Hepatocyte (in vitro differentiated cells): Measurements from ENCODE around the gene PRKCA. TPM values are rescaled to one million over a fixed set of nuclear protein-coding genes. Genes with fewer than 3 reads are reported as not detected.

ENCODE experiments used
- DNase-seq: peaks from one replicate; pipeline ENCODE4 v3.0.0-alpha.2; 2016; ENCODE audit warnings: low spot score
- H2AFZ ChIP-seq: fragments of 200-600 bp; sonication (generic); 2 replicates; pipeline ENCODE4 v1.6.0; 2016; ENCODE audit warnings: antibody characterized with exemption, mild to moderate bottlenecking
- H3K27ac ChIP-seq: fragments of 200-600 bp; sonication (generic); 2 replicates; pipeline ENCODE4 v1.5.1; 2016; ENCODE audit warnings: mild to moderate bottlenecking
- H3K27me3 ChIP-seq: fragments of 200-600 bp; sonication (generic); 2 replicates; pipeline ENCODE4 v1.6.1; 2016
- H3K36me3 ChIP-seq: fragments of 200-600 bp; sonication (generic); replicated peaks from 2 replicates; pipeline ENCODE4 v1.5.1; 2016; ENCODE audit warnings: low read depth; ENCODE audit not compliant: insufficient read depth
- H3K4me1 ChIP-seq: fragments of 200-600 bp; sonication (generic); 2 replicates; pipeline ENCODE4 v1.5.1; 2016; ENCODE audit warnings: mild to moderate bottlenecking, moderate library complexity; ENCODE audit not compliant: insufficient read depth
- H3K4me2 ChIP-seq: fragments of 200-600 bp; sonication (generic); 2 replicates; pipeline ENCODE4 v1.6.0; 2016
- H3K4me3 ChIP-seq: fragments of 200-600 bp; sonication (generic); 2 replicates; pipeline ENCODE4 v1.5.1; 2016; ENCODE audit warnings: mild to moderate bottlenecking
- H3K79me2 ChIP-seq: fragments of 200-600 bp; sonication (generic); 2 replicates; pipeline ENCODE4 v1.6.0; 2017; ENCODE audit warnings: mild to moderate bottlenecking
- H3K9me2 ChIP-seq: fragments of 200-600 bp; sonication (generic); replicated peaks from 2 replicates; pipeline ENCODE4 v1.6.0; 2017; ENCODE audit warnings: mild to moderate bottlenecking; ENCODE audit not compliant: insufficient read depth
- H3K9me3 ChIP-seq: fragments of 200-600 bp; sonication (generic); 2 replicates; pipeline ENCODE4 v1.5.1; 2016; ENCODE audit warnings: low read depth, mild to moderate bottlenecking
- H4K20me1 ChIP-seq: fragments of 200-600 bp; sonication (generic); 2 replicates; pipeline ENCODE4 v1.6.0; 2016; ENCODE audit warnings: mild to moderate bottlenecking; ENCODE audit not compliant: insufficient read depth, poor library complexity, severe bottlenecking
- EZH2 ChIP-seq: fragments of 200-600 bp; sonication (generic); IDR thresholded peaks from 2 replicates; pipeline ENCODE4 v1.6.1; 2016; ENCODE audit warnings: antibody characterized with exemption, mild to moderate bottlenecking, borderline replicate concordance
- EZH2phosphoT487 ChIP-seq: fragments of 200-600 bp; sonication (generic); IDR thresholded peaks from one replicate; pipeline ENCODE4 v1.6.1; 2018; ENCODE audit warnings: antibody characterized with exemption, mild to moderate bottlenecking, low read depth, moderate library complexity; ENCODE audit not compliant: unreplicated experiment, severe bottlenecking
- WGBS: methylation state at CpG from one replicate; pipeline ENCODE4 v1.1.6; 2016; ENCODE audit warnings: low lambda C conversion rate; ENCODE audit errors: missing lambda C conversion rate; 5-methylcytosine and 5-hydroxymethylcytosine counted together
- polyA plus RNA-seq: library from polyadenylated mRNA; unstranded; fragments of >200 nt; fragmentation: Nextera tagmentation; extraction: Ambion mirVana; gene quantifications from 2 replicates; pipeline ENCODE4 v1.2.1, GENCODE V29; 2016
- total RNA-seq: library from RNA; depleted of rRNA; stranded (reverse); fragments of >200 nt; gene quantifications from 2 replicates; pipeline ENCODE4 v1.2.3, GENCODE V29; 2014
- TF ChIP-seq, protein P1 (sequence below): fragments of 200-600 bp; sonication (generic); IDR thresholded peaks from 2 replicates; pipeline ENCODE4 v1.5.1; 2016; ENCODE audit warnings: antibody characterized with exemption, mild to moderate bottlenecking; ENCODE audit not compliant: poor library complexity

Gene PRKCA
- total and polyA plus RNA-seq, 2 experiments from 2014 or later: 5.9 to 18.5 TPM

DNA sequence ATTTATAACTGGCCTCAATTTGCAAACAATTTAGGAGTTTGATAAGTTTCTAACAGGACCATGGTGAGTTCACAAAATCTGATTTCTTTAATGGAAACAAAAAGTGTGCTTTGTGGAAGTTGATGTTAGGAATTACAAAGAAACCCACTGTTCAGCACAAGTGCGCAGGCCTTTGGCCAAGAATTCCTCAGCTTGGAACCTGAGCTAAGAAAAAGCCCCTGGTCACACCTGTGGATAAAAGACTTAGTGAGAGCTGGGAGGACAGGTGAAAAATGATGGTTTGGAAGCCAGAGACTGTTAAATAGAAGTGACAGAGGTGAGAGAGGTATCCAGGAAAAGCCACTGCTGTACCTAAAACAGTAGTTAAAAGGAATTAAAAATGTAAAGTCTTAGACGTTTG lies 64.7 kb downstream of the PRKCA start:
- H3K4me3 ChIP-seq: no peak overlapping the region
- H2AFZ ChIP-seq: no peak overlapping the region
- H3K36me3 ChIP-seq: no peaks in the 10 kb centered on the region
- no peaks in the 10 kb centered on the region for H3K27me3 ChIP-seq
- no peaks in the 10 kb centered on the region for H4K20me1 ChIP-seq
- no peak for DNase-seq
- no peaks in the 10 kb centered on the region for H3K9me3 ChIP-seq
- 87% methylated on average over 2 of the region's 2 CpGs for WGBS
- H3K4me2 ChIP-seq: no peak overlapping the region
- TF ChIP-seq EZH2: no peak
- TF ChIP-seq, protein P1, sequence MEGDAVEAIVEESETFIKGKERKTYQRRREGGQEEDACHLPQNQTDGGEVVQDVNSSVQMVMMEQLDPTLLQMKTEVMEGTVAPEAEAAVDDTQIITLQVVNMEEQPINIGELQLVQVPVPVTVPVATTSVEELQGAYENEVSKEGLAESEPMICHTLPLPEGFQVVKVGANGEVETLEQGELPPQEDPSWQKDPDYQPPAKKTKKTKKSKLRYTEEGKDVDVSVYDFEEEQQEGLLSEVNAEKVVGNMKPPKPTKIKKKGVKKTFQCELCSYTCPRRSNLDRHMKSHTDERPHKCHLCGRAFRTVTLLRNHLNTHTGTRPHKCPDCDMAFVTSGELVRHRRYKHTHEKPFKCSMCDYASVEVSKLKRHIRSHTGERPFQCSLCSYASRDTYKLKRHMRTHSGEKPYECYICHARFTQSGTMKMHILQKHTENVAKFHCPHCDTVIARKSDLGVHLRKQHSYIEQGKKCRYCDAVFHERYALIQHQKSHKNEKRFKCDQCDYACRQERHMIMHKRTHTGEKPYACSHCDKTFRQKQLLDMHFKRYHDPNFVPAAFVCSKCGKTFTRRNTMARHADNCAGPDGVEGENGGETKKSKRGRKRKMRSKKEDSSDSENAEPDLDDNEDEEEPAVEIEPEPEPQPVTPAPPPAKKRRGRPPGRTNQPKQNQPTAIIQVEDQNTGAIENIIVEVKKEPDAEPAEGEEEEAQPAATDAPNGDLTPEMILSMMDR: no peak
- TF ChIP-seq EZH2phosphoT487: no peak
- peaks cover 11% of the 10 kb centered on the region for H3K4me1 ChIP-seq
- peaks cover 18% of the 10 kb centered on the region for H3K79me2 ChIP-seq
- no peaks in the 10 kb centered on the region for H3K9me2 ChIP-seq
- no peak overlapping the region for H3K27ac ChIP-seq

- H3K36me3 ChIP-seq: no peaks in the 10 kb centered on the region
- TF ChIP-seq EZH2phosphoT487 (no peak), EZH2 (no peak)
- TF ChIP-seq, protein P1: no peak
- 67% methylated on average over 4 of the region's 4 CpGs for WGBS
- H3K4me3 ChIP-seq: no peak overlapping the region
- H3K4me2 ChIP-seq: no peak overlapping the region
- H3K27me3 ChIP-seq: no peaks in the 10 kb centered on the region
- peaks cover 13% of the 10 kb centered on the region for H3K4me1 ChIP-seq
- no peak overlapping the region for H3K27ac ChIP-seq
- H3K9me2 ChIP-seq: no peaks in the 10 kb centered on the region
- DNase-seq: no peak
- no peaks in the 10 kb centered on the region for H4K20me1 ChIP-seq
- peaks cover 15% of the 10 kb centered on the region for H3K79me2 ChIP-seq
- no peak overlapping the region for H2AFZ ChIP-seq
- no peaks in the 10 kb centered on the region for H3K9me3 ChIP-seq
These were observed 67.4 kb downstream of the PRKCA start for GRCh38 chr17:66369830-66370229.

- Histone ChIP-seq H3K79me2 (peaks cover 23% of the 10 kb centered on the region), H3K4me1 (peaks cover 11% of the 10 kb centered on the region), H4K20me1 (no peaks in the 10 kb centered on the region), H3K9me2 (no peaks in the 10 kb centered on the region), H3K27me3 (no peaks in the 10 kb centered on the region), H3K4me2 (no peak overlapping the region), H2AFZ (no peak overlapping the region), H3K4me3 (no peak overlapping the region), H3K9me3 (no peaks in the 10 kb centered on the region), H3K36me3 (no peaks in the 10 kb centered on the region), H3K27ac (no peak overlapping the region)
- TF ChIP-seq EZH2phosphoT487: no peak
- TF ChIP-seq, protein P1: no peak
- TF ChIP-seq EZH2: no peak
- no peak for DNase-seq
- 93% methylated on average over 7 of the region's 7 CpGs for WGBS
These were observed 69.1 kb downstream of the PRKCA start for GRCh38 chr17:66371561-66371960.

DNA sequence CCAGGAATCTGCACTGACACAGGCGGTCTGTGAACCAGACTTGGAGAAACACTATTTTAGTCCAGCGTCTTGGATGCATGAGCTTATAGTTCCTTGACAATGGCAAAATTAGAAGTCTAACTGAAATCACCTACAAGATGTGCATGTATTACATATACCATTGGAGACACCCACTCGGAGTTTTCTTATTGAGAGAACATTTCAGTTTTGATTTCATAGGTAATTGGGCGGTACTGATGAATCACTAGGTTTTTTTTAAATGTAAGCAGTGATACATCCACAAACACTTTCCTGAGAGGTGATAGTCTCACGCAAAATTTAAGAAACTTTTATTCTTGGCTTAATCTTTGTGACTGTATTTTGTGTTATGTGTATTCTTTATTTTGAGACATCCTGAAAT lies 69.8 kb downstream of the PRKCA start:
- H3K27me3 ChIP-seq: no peaks in the 10 kb centered on the region
- no peaks in the 10 kb centered on the region for H3K9me3 ChIP-seq
- peaks cover 11% of the 10 kb centered on the region for H3K4me1 ChIP-seq
- peaks cover 22% of the 10 kb centered on the region for H3K79me2 ChIP-seq
- no peaks in the 10 kb centered on the region for H4K20me1 ChIP-seq
- no peak for TF ChIP-seq EZH2phosphoT487
- TF ChIP-seq EZH2: no peak
- TF ChIP-seq, protein P1: no peak
- H2AFZ ChIP-seq: no peak overlapping the region
- H3K27ac ChIP-seq: no peak overlapping the region
- WGBS: 98% methylated on average over 5 of the region's 5 CpGs
- H3K4me3 ChIP-seq: no peak overlapping the region
- no peak for DNase-seq
- no peaks in the 10 kb centered on the region for H3K36me3 ChIP-seq
- H3K4me2 ChIP-seq: no peak overlapping the region
- no peaks in the 10 kb centered on the region for H3K9me2 ChIP-seq
